Measurements from ENCODE around the gene EPS8L1.

- no peak for TF ChIP-seq EZH2 (IDR thresholded peaks at IDR 0.05)
- TF ChIP-seq POLR2AphosphoS5 (IDR thresholded peaks at IDR 0.05; ENCODE audit: borderline replicate concordance, low read depth, low read length): no peak
Measured at GRCh38 chr19:55082020-55082851, 6.6 kb downstream of the EPS8L1 start.
